Hepatocyte (in vitro differentiated cells): ENCODE results near the gene DENND1A. TPM values are rescaled to one million over a fixed set of nuclear protein-coding genes. Genes with fewer than 3 reads are reported as not detected.

Experiments used
- DNase-seq: peaks from one replicate; pipeline ENCODE4 v3.0.0-alpha.2; 2016; ENCODE audit warnings: low spot score
- H2AFZ ChIP-seq: fragments of 200-600 bp; sonication (generic); 2 replicates; pipeline ENCODE4 v1.6.0; 2016; ENCODE audit warnings: antibody characterized with exemption, mild to moderate bottlenecking
- H3K27ac ChIP-seq: fragments of 200-600 bp; sonication (generic); 2 replicates; pipeline ENCODE4 v1.5.1; 2016; ENCODE audit warnings: mild to moderate bottlenecking
- H3K27me3 ChIP-seq: fragments of 200-600 bp; sonication (generic); 2 replicates; pipeline ENCODE4 v1.6.1; 2016
- H3K36me3 ChIP-seq: fragments of 200-600 bp; sonication (generic); replicated peaks from 2 replicates; pipeline ENCODE4 v1.5.1; 2016; ENCODE audit warnings: low read depth; ENCODE audit not compliant: insufficient read depth
- H3K4me1 ChIP-seq: fragments of 200-600 bp; sonication (generic); 2 replicates; pipeline ENCODE4 v1.5.1; 2016; ENCODE audit warnings: mild to moderate bottlenecking, moderate library complexity; ENCODE audit not compliant: insufficient read depth
- H3K4me2 ChIP-seq: fragments of 200-600 bp; sonication (generic); 2 replicates; pipeline ENCODE4 v1.6.0; 2016
- H3K4me3 ChIP-seq: fragments of 200-600 bp; sonication (generic); 2 replicates; pipeline ENCODE4 v1.5.1; 2016; ENCODE audit warnings: mild to moderate bottlenecking
- H3K79me2 ChIP-seq: fragments of 200-600 bp; sonication (generic); 2 replicates; pipeline ENCODE4 v1.6.0; 2017; ENCODE audit warnings: mild to moderate bottlenecking
- H3K9me2 ChIP-seq: fragments of 200-600 bp; sonication (generic); replicated peaks from 2 replicates; pipeline ENCODE4 v1.6.0; 2017; ENCODE audit warnings: mild to moderate bottlenecking; ENCODE audit not compliant: insufficient read depth
- H3K9me3 ChIP-seq: fragments of 200-600 bp; sonication (generic); 2 replicates; pipeline ENCODE4 v1.5.1; 2016; ENCODE audit warnings: low read depth, mild to moderate bottlenecking
- H4K20me1 ChIP-seq: fragments of 200-600 bp; sonication (generic); 2 replicates; pipeline ENCODE4 v1.6.0; 2016; ENCODE audit warnings: mild to moderate bottlenecking; ENCODE audit not compliant: insufficient read depth, poor library complexity, severe bottlenecking
- CTCF ChIP-seq: fragments of 200-600 bp; sonication (generic); IDR thresholded peaks from 2 replicates; pipeline ENCODE4 v1.5.1; 2016; ENCODE audit warnings: antibody characterized with exemption, mild to moderate bottlenecking; ENCODE audit not compliant: poor library complexity
- EZH2 ChIP-seq: fragments of 200-600 bp; sonication (generic); IDR thresholded peaks from 2 replicates; pipeline ENCODE4 v1.6.1; 2016; ENCODE audit warnings: antibody characterized with exemption, mild to moderate bottlenecking, borderline replicate concordance
- EZH2phosphoT487 ChIP-seq: fragments of 200-600 bp; sonication (generic); IDR thresholded peaks from one replicate; pipeline ENCODE4 v1.6.1; 2018; ENCODE audit warnings: antibody characterized with exemption, mild to moderate bottlenecking, low read depth, moderate library complexity; ENCODE audit not compliant: unreplicated experiment, severe bottlenecking
- WGBS: methylation state at CpG from one replicate; pipeline ENCODE4 v1.1.6; 2016; ENCODE audit warnings: low lambda C conversion rate; ENCODE audit errors: missing lambda C conversion rate; 5-methylcytosine and 5-hydroxymethylcytosine counted together
- polyA plus RNA-seq: library from polyadenylated mRNA; unstranded; fragments of >200 nt; fragmentation: Nextera tagmentation; extraction: Ambion mirVana; gene quantifications from 2 replicates; pipeline ENCODE4 v1.2.1, GENCODE V29; 2016
- total RNA-seq: library from RNA; depleted of rRNA; stranded (reverse); fragments of >200 nt; gene quantifications from 2 replicates; pipeline ENCODE4 v1.2.3, GENCODE V29; 2014

The DENND1A gene
- total and polyA plus RNA-seq, 2 experiments from 2014 or later = 24.0 to 28.9 TPM

GRCh38 chr9:123456011-123456410, 473.9 kb downstream of the DENND1A start:
- H3K27ac ChIP-seq = no peak overlapping the region
- no peak for DNase-seq
- no peaks in the 10 kb centered on the region for H3K79me2 ChIP-seq
- H3K4me1 ChIP-seq = peaks cover 9% of the 10 kb centered on the region
- no peak overlapping the region for H2AFZ ChIP-seq
- H3K36me3 ChIP-seq = no peaks in the 10 kb centered on the region
- no peak overlapping the region for H3K4me3 ChIP-seq
- no peaks in the 10 kb centered on the region for H3K27me3 ChIP-seq
- H3K4me2 ChIP-seq = no peak overlapping the region
- H3K9me2 ChIP-seq = no peaks in the 10 kb centered on the region
- no peaks in the 10 kb centered on the region for H3K9me3 ChIP-seq
- TF ChIP-seq EZH2phosphoT487 = no peak
- no peak for TF ChIP-seq CTCF
- TF ChIP-seq EZH2 = no peak
- no peaks in the 10 kb centered on the region for H4K20me1 ChIP-seq
- WGBS = 69% methylated on average over 3 of the region's 3 CpGs

- H3K9me3 ChIP-seq = no peaks in the 10 kb centered on the region
- no peaks in the 10 kb centered on the region for H3K9me2 ChIP-seq
- no peak overlapping the region for H2AFZ ChIP-seq
- no peaks in the 10 kb centered on the region for H3K27me3 ChIP-seq
- 97% methylated on average over 13 of the region's 13 CpGs for WGBS
- no peaks in the 10 kb centered on the region for H3K36me3 ChIP-seq
- no peaks in the 10 kb centered on the region for H3K79me2 ChIP-seq
- no peak overlapping the region for H3K27ac ChIP-seq
- H3K4me1 ChIP-seq = peaks cover 9% of the 10 kb centered on the region
- DNase-seq = no peak
- H3K4me2 ChIP-seq = no peak overlapping the region
- no peak overlapping the region for H3K4me3 ChIP-seq
- no peaks in the 10 kb centered on the region for H4K20me1 ChIP-seq
- no peak for TF ChIP-seq EZH2phosphoT487
- no peak for TF ChIP-seq EZH2
Observed at GRCh38 chr9:123455187-123455586, 474.7 kb downstream of the DENND1A start.

GRCh38 chr9:123454361-123454760, 475.6 kb downstream of the DENND1A start:
- Histone ChIP-seq H3K79me2 (no peaks in the 10 kb centered on the region), H3K27ac (no peak overlapping the region), H3K4me2 (no peak overlapping the region), H4K20me1 (no peaks in the 10 kb centered on the region), H2AFZ (no peak overlapping the region), H3K4me1 (peaks cover 9% of the 10 kb centered on the region), H3K9me3 (no peaks in the 10 kb centered on the region), H3K9me2 (no peaks in the 10 kb centered on the region), H3K36me3 (no peaks in the 10 kb centered on the region), H3K4me3 (no peak overlapping the region), H3K27me3 (no peaks in the 10 kb centered on the region)
- TF ChIP-seq EZH2 (no peak), CTCF (no peak), EZH2phosphoT487 (no peak)
- DNase-seq = no peak
- WGBS = 93% methylated on average over 3 of the region's 3 CpGs

- Histone ChIP-seq H2AFZ (no peak overlapping the region), H3K36me3 (no peaks in the 10 kb centered on the region), H3K27ac (no peak overlapping the region), H4K20me1 (no peaks in the 10 kb centered on the region), H3K4me3 (no peak overlapping the region), H3K4me2 (no peak overlapping the region), H3K4me1 (peaks cover 9% of the 10 kb centered on the region), H3K9me2 (no peaks in the 10 kb centered on the region), H3K9me3 (no peaks in the 10 kb centered on the region), H3K27me3 (no peaks in the 10 kb centered on the region), H3K79me2 (no peaks in the 10 kb centered on the region)
- 87% methylated on average over 7 of the region's 7 CpGs for WGBS
- no peak for TF ChIP-seq EZH2
- DNase-seq = no peak
Observed at GRCh38 chr9:123453831-123454321, 476.1 kb downstream of the DENND1A start.
